ENCODE data around the gene PGM5.
"Not testable (repeated sequence)": the region's sequence is repeated elsewhere in the genome, so short reads cannot be mapped to it uniquely, and the experiment has no call there.

The PGM5 gene

DNA sequence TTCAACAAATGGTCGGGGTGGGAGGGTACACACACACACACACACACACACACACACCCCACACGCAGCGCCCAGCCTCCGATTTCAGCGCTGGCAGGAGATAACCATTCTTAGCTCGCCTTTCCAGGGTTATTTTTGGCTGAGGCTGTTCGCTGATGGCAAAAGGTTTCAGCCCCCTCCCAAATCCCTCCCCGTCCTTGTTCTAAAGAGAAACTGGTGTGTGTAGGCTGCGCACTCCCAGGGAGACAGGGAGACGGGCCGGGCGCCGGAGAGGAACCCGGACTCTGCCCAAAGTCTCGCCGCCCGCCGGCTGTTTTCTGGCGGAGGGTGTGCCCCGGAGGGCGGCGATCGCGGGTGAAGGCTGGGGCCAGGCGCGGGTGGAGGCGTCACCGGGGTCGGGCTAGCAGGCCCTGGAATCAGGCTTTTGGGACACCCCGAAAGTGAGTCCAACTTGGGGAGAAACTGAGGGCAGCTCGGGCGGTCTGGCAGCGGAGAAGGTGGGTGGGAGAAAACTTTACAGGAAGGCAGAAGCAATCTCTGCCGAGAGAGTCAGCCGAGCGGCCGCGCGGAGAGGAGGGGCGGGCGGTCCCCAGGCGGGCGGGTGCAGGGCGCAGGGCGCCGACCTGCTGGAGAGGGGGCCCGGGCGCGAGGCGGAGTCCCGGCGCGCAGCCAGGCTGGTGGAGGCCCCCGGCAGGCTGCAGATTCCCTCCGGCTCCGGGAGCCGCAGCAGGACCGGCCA lies at the start of gene PGM5:
PGM5 (plus strand) TSS at position 232 of the 739 bp plus-strand sequence. CDS start 517 bp downstream, outside the sequence.
- DNase-seq, result not testable (repeated sequence)

DNA sequence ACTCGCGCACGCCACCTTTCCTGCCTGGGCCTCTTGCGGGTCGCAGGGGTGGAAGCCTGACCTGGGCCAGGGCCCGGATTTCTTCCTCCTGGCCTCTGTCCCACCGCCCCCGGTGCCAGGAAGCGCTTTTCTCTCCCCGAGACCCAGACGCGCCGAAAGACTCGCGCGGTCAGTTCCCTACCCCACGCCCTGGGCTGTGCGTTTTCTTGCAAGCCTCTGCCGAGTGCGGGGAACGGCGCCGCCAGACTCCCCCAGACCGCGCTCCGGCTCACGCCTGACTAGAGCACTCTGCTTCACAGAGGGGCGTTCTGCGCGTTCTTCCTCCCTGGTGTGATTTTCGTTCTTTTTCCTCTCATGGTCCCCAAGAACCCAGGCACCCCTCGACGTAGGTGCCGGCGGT lies 49.3 kb upstream of the PGM5 start:
- not testable (repeated sequence) for DNase-seq

DNA sequence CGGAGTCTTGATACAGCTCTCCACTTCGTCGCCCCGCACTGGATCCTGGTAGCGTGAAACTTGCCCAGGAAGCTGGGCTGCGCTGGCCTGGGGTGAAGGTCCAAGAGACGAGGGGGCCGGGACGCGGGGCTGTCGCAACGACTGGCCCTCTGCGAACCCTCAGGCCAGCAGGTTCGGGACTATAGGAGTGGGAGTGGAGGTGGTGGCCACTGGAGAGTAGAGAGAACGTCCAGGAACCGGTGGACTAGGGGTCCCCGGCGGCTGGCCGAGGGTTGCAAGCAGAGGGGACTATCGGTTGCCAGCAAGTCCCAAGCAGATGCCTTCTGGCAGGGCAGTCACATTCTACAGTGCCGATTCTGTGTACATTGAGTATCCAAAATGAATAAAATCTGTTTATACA lies 48.8 kb upstream of the PGM5 start:
- DNase-seq, result not testable (repeated sequence)

DNA sequence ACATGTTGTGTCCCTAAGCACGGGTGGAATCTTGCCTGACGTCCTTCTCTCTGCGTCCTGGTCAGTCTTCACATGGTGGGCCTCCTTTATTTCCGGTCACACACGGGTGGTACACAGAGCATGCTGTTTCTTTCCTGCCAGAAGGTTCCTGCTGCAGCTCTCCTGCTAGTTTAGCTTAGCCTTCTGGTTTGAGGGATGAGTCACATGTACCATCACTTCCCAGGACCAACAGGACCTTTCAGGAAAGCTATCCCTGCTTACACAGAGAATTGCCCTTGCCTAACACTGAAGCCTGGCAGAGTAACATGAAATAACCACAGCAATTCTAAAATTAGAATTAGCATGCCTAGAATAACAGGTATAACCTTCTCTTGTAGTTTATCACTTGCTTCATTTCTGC lies 45.2 kb upstream of the PGM5 start:
- DNase-seq, result not testable (repeated sequence)

DNA sequence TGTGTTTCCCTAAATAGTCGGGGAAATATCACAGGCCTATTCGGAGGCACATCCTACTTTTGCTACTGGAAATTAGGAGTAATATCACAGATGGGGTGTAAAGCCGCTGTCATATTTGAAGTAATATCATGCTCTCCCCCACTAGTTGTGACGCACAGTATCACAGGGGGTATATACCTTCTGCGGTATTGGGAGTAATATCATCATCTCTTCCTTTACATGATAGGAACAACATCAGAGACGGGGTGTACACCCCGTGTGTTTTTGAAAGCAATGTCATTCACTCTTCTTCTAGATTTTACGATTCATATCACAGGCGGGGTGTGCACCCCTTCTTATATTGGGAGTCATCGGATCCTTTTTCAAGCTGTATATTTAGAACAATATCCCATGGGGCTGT lies 38.2 kb upstream of the PGM5 start:
- not testable (repeated sequence) for DNase-seq

DNA sequence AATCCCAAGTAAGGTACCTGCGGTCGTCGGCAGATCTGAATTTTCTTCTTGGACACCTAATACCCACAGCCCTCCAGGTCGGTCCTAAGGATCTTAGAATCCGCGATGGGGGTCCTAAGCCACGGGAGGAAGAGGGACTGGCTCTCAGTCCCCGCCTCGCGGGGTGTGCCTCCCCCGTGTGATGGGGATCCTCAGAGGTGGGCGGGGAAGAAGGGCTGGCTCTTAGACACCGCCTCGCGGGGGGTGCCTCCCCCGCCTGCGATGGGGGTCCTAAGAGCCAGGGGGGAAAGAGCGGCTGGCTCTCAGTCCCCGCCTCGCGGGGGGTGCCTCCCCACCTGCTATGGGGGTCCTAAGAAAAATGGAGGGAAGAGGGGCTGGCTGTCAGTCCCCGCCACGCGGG lies 32.7 kb upstream of the PGM5 start:
- not testable (repeated sequence) for DNase-seq

DNA sequence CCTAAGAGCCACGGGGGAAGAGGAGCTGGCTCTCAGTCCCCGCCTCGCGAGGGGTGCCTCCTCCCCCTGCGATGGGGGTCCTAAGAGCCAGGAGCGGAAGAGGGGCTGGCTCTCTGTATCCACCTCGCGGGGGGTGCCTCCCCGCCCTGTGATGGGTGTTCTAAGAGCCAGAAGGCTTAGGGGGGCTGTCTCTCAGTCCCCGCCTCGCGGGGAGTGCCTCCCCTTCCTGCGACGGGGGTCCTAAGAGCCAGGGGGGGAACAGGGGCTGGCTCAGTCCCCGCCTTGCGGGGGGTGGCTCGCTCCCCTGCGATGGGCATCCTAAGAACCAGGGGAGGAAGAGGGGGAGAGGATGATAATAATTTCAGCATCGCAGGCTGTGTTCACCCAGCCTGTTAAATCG lies 31.9 kb upstream of the PGM5 start:
- DNase-seq, result not testable (repeated sequence)

DNA sequence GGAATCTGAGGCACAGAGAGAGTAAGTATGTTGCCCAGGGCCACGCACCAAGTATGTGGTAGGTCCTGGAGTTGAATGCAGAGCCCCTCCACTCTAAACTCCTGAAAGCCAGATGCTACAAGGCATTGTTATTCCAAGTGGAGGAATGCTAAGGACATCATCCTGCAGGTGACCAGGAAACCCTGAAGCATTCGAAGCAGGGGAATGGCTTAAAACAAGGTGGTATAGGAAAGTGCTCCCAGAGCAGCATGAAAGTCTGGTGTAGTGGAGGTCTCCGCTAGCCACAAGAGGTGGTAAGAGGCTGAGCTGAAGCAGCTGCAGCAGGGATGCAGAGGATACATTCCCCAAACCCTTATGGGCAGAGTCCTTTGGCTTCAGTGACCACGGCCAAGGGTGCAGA lies 27.3 kb upstream of the PGM5 start:
- DNase-seq, result not testable (repeated sequence)

DNA sequence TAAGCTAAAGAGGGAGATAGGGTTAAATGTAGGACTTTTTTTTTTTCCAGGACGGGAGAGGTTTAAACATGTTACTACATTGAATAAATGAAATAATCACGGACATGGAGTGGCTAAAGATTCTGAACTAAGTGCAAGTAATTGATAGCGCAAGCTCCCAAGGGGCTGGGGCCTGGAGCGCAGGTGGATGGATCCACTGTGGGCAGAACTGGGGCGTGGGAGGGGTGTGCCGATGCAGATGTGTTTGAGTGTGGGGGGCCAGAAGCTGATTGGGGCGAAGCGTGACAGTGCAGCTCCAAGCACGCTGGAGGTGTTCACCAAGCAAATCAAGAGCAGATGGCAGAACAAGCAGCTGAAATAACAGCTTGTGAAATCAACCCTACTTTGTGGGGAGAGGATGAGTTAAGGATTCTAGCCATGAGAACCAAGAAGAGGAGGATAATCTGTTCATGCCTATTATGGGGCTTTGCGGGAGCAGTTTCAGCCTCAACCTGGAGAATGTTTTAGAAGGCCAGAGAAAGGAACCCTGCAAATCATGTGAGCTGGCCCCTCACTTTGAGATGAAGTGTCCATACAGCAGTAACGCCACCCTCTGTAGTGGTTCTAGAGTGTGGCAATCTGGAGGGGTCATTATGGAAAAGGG lies 25.8 kb upstream of the PGM5 start:
- not testable (repeated sequence) for DNase-seq

DNA sequence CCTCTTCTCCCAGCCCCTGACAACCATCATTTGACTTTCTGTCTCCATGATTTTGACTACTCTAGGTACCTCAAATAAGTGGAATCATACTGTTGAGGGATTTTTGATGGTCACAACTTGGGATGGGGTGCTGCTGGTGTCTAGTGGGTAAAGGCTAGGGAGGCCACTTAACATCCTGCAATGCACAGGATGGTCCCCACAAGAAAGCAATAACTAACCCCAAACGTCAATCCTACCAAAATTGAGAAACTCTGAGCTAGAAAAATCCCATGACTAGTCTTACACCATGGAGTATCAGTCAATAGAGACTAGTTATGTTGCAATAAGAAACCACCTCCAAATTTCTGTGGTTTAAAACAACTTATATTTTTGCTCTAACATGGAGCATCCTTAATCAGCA lies 24.3 kb upstream of the PGM5 start:
- DNase-seq, result not testable (repeated sequence)

DNA sequence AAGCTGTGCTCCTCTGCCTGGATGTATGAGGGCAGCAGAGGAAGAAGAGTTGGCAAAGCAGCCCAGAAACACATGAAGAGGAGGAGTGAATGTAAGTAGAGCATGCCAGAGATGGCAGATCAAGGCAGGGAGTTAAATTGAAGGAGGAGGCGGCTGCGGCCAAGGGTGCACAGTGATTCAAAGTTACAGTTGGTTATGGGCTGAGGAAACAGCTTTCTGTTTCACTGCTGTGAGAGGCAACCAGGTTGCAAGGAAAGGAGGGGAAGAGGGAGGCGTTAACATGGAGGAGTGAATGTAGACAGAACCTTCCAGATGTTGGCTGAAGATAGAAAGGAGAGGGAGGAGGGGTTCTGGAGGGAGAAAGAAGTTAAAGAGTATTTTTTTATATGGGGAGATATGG lies 20.5 kb upstream of the PGM5 start:
- DNase-seq, result not testable (repeated sequence)

DNA sequence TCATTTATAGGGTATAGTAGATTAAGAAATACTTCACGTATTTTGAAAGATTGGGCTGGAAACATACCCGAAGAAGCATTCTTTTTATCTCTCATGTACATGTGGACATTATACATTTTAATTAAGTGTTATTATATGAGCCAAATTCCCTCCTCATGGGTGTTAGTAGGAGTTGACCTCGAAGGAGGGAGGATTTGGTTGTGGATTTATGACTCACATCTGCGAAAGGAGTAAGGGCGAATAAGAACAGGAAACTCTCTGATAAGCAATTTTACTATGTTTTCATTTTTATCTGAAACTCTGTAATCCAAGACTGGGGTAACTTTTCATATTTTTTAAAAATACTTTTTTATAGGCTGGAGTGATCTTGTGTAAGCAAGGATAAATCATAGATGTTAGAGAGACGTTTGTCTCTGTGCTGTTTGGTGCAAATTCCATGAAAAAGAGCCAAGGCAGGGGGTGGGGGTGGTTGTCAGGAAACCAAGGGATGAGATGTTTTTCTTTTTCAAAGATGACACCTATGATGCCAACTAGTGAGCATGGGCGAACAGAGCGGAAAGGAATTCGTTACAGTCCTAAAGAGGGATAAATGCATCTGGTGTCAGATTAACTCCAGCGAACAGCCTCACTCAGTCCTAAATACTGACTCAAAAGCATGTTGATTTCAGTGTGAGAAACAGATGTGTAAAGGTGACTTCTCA lies 19.6 kb upstream of the PGM5 start:
- not testable (repeated sequence) for DNase-seq

DNA sequence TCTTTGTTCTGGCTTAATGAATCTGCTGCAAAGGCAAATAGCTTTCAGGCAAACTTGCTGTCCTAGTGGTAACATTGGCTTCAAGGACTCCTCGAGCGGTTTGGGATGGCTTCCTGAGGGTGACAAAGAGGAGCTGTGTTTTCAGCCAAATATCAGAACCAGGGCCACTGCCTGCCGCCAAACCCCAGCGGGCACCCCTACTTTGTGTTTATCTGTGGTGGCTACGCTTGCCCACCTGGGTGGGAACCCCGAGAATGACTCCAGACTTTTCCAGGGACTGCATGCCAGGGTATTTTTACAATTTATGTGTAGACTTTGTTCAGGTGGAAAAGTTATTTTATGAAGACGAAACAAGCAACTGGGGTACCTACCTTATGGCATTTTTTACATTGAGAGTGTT lies 18.4 kb upstream of the PGM5 start:
- DNase-seq, result not testable (repeated sequence)

DNA sequence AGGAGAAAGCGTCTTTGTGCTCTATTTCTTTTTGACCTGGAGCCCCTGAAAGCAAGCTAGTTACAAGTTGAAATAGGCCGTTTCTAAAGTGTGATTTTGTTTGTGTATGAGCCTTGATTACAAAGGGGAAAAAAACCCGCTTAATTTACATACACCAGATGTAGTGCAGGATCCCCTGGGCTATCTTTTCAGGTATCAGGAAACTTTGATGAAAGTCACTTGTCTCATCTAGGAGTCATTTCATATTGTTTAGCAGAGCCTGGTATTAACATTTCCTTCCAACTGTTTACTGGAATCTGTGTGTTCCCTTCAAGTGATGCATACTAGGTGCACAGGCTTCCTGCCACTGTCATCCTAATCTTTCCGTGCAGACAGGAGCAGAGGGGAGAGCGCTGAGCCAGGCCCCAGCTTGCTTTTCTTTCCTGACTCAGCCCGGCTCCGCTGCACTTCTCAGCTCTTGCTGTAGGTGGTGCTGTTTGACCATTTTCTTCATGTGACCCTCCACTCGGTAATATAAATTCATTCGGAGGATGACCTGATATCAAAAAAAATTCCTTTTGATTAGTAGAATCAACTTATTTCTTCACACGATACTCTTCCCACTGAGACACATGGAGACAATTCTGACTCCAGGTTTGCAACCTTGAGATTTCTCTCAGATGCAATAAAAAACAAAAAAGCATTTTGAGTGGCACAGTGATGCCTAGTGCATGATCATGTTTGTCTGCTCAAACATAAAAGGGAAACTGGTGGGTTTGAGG lies 14.0 kb upstream of the PGM5 start:
- DNase-seq, result not testable (repeated sequence)

DNA sequence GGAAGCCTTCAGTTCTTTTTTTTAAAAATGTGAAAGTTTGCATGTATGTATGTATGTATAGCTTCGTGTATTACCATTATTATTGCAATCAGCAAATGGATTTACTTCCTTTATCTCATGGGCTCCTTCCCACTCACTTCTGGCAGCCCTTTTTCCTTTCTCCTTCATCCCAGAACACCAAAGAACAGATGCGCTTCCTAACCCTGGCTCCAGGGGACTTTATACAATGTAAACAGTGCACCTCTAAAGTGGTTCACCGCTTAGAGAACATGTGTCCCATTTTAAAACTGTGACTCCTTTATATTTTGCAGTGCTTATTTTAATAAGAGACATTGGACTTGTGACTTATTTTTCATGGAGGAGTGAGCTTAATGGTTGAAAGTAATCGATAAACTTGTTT lies 13.2 kb upstream of the PGM5 start:
- not testable (repeated sequence) for DNase-seq

DNA sequence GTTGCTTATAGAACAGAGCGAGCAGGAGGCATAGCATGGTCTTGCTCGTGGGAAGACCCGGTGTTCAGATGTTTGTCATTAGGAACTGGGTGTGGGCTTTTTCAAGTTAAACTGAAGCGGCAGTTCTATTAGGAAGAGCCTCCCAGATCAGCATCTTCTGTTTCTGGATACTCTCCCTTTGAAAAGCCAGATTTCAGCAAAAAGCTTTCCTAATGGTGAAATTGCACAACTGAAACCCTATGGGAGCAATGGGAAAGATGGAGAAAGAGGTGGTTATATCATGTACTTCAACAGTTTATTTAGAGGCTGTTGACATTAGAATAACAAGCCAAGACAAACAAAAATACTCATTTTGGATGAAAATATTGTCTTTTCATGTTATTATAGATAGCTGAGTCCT lies 12.4 kb upstream of the PGM5 start:
- not testable (repeated sequence) for DNase-seq

DNA sequence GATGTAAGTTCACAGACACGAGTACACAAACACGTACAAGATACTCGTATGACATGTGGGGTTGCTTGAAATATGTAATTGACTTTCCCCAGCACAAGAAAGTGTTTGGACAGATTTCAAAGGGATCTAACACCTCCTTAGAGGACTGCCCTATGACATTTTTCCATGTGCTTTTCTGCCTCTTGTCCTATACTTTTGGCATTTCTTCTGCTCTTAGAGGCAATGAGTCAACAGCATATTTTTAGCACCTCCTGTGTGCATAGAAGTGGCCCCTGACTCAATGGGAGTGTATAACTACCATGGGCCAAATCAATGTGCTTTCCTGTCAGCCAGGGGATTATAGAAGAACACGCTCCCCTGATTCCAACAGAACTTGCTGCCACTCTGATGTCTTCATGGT lies 4.7 kb upstream of the PGM5 start:
- not testable (repeated sequence) for DNase-seq

DNA sequence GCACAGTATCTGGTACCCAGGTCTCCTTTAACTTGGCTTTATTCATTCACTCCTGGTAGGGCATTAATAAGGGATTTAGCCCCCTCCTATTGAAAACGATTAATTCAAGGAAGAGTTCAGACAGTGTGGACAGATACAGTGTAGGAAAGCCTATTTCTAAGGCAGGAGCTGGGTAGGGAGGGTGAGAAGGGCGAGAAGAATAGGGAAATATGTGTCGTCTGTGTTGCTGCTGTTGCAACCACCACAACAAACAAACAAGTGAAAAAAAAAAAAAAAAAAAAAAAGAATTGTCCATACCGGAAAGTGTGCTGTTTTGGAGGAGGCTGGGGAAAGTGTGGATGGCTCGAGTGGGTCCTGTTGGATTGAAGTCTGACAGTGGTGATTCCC lies 425 bp upstream of the PGM5 start:
- not testable (repeated sequence) for DNase-seq

DNA sequence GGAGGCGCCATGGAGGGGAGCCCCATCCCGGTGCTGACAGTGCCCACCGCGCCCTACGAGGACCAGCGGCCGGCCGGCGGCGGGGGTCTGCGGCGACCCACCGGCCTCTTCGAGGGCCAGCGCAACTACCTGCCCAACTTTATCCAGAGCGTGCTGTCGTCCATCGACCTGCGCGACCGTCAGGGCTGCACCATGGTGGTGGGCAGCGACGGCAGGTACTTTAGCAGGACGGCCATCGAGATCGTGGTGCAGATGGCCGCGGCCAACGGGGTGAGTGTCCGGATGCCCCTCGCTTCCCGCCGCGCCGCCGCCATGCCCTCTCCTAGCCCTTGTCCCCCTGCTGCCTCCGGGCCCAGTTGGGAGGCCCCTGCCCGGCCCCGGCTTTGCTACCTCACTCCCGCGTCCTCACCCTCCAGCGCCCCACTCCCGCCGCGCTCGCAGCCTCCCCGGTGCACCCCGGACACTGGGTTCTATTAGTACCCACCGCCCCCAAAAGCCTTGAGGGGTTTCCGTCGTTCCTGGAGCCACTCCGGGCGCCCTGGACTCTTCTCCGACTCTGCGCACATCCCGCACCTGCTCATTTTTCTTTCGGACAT lies 806 bp downstream of the PGM5 start:
- DNase-seq, result not testable (repeated sequence)

DNA sequence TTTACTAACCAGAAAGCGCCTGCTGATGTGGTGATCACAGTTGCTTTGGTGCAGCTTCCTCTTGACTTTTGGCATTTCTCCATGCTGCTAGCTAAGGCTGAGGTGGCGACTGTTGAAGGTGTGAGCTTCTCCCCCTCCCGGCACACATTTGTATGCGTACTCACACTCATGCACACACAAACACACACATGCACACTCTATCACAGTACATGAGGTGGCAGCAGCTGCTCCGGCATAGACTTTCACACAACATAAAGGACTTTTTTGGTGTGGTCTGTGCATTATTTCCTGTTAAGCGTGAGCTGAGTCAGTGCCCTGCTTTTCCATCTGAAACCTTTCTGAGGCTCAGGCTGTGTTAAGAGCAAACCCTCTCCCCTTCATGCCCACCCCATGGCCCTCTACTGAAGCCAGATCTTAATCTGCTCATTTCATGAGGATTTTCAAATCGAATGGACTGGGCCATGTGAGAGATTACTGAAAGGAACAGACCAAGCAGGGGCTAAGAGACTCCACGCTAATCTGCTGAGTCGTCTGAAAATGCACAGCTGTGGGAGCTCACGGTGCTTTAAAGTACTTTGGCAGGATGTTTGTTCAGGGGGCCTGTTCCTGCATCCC lies 10.6 kb downstream of the PGM5 start:
- DNase-seq, result not testable (repeated sequence)

DNA sequence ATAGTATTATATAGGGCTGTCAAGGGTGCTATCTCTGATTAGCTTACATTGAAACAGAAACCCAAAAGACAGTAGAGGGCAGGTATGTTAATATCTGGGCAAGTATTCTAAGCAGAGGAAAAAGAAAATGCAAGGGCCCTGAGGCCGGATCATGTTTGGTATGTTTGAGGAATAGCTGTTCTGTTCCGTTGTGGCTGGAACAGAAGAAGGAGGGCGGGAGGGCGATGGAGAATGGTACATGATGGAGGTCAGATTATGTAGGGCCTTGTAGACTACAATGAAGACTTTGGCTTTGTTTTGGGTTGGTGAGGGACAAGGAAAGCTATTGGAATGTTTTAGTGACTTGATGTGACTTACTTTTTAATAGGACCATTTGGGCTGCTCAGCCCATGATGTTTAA lies 19.4 kb downstream of the PGM5 start:
- DNase-seq, result not testable (repeated sequence)

DNA sequence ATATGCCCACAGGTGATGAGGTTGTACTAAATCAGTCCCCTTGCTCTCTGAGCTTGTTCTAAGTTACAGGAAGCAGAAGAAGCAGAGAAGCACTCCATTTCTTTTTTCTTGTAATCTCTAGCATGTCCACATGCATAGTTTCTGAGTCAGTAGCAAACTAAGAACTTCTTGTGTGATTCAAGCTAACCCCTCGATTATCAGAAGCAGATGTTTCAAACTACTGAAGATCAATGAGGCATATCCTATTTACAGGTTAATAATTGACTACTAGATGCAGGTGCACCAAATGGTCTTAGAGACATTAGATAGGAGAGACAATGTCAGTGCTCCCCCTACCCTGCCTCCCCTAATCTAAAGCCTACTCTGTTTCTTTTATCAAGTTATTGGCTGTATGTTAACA lies 21.3 kb downstream of the PGM5 start:
- DNase-seq, result not testable (repeated sequence)

Measured in fibroblast of skin of right quadriceps (primary cell).